ENCODE measurements around the gene RGS7. TPM values are rescaled to one million over a fixed set of nuclear protein-coding genes. Genes with fewer than 3 reads are reported as not detected.

Gene RGS7
- total RNA-seq, 3 donors from 2014 or later (not counting 1 experiment from before 2014, with no cell fraction given) = not detected

DNA sequence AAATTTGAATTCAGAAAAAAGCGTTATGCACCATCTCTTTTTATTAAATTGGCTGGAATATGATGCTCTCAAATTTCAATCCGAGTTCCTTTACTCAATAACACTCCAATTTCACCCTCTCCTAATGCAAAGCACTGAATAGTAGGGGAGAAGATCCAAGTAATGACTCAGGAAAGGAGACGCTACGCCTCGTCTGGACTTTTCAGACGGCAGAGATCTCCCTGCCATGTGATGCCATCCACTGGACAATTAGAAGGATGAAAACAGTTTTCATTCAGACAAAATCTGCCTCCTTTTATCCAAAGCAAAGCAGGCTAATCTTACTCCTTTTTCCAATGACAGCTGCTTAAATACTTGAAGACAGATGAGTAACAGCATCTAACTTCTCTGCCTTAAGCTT, 502.6 kb downstream of the RGS7 start:
- Histone ChIP-seq H3K4me3 (ENCODE audit: low read length) (no peak overlapping the region), H3K36me3 (ENCODE audit: control insufficient read depth, insufficient read depth, low read length) (no peaks in the 10 kb centered on the region), H3K9me3 (ENCODE audit: control insufficient read depth, insufficient read depth, low read length) (no peaks in the 10 kb centered on the region), H3K27ac (ENCODE audit: low read length) (no peak overlapping the region), H3K4me1 (ENCODE audit: control insufficient read depth, insufficient read depth, low read length) (no peaks in the 10 kb centered on the region), H3K27me3 (ENCODE audit: control insufficient read depth, insufficient read depth, low read length) (no peaks in the 10 kb centered on the region)
- TF ChIP-seq, protein P1, sequence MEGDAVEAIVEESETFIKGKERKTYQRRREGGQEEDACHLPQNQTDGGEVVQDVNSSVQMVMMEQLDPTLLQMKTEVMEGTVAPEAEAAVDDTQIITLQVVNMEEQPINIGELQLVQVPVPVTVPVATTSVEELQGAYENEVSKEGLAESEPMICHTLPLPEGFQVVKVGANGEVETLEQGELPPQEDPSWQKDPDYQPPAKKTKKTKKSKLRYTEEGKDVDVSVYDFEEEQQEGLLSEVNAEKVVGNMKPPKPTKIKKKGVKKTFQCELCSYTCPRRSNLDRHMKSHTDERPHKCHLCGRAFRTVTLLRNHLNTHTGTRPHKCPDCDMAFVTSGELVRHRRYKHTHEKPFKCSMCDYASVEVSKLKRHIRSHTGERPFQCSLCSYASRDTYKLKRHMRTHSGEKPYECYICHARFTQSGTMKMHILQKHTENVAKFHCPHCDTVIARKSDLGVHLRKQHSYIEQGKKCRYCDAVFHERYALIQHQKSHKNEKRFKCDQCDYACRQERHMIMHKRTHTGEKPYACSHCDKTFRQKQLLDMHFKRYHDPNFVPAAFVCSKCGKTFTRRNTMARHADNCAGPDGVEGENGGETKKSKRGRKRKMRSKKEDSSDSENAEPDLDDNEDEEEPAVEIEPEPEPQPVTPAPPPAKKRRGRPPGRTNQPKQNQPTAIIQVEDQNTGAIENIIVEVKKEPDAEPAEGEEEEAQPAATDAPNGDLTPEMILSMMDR (IDR thresholded peaks at IDR 0.05) = no peak
- Mint-ChIP-seq H3K27me3 (ENCODE audit: low read depth in 2 of 2) (no peaks in the 10 kb centered on the region), H3K27ac (no peak overlapping the region), H3K9me3 (peaks cover 6 to 7% of the 10 kb centered on the region in 2 donors), H3K4me1 (no peaks in the 10 kb centered on the region), H3K4me3 (no peak overlapping the region), H3K36me3 (no peaks in the 10 kb centered on the region)
- intact Hi-C loops (cut with micrococcal nuclease) = no loop called here
- DNase-seq = no peak
- WGBS (ENCODE audit: insufficient coverage) = 90% methylated on average over 4 of the region's 6 CpGs
- ATAC-seq = no peak

DNA sequence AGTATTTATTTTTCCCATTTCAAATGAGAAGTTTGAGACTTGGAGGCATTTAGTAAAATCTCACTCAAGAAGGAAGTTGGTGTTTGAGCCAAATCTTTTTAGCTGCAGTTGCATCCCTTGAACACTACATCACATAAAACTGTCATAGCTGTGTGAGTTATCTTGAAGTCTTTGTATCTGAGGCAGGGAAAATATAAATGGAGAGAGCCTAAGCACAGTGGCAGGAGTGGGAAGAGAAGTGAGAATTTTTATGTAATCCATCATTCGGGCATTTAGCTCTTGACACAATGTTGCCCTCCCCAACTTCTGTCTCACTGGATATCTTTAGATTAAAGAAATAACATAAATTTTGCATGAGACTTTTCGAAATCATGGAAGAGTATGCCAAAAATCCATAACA, 509.7 kb downstream of the RGS7 start:
- Mint-ChIP-seq H3K27me3 (ENCODE audit: low read depth in 2 of 2) (no peaks in the 10 kb centered on the region), H3K4me3 (no peak overlapping the region), H3K27ac (no peak overlapping the region), H3K36me3 (no peaks in the 10 kb centered on the region), H3K4me1 (no peaks in the 10 kb centered on the region), H3K9me3 (peaks cover 3 to 5% of the 10 kb centered on the region in 2 donors)
- intact Hi-C loops (cut with micrococcal nuclease) = no loop called here
- ATAC-seq (no peak), DNase-seq (no peak)
- Histone ChIP-seq H3K27me3 (ENCODE audit: control insufficient read depth, insufficient read depth, low read length) (no peaks in the 10 kb centered on the region), H3K9me3 (ENCODE audit: control insufficient read depth, insufficient read depth, low read length) (no peaks in the 10 kb centered on the region), H3K4me1 (ENCODE audit: control insufficient read depth, insufficient read depth, low read length) (no peaks in the 10 kb centered on the region), H3K27ac (ENCODE audit: low read length) (no peak overlapping the region), H3K4me3 (ENCODE audit: low read length) (no peak overlapping the region), H3K36me3 (ENCODE audit: control insufficient read depth, insufficient read depth, low read length) (no peaks in the 10 kb centered on the region)
- TF ChIP-seq, protein P1 (IDR thresholded peaks at IDR 0.05) = no peak
- WGBS (ENCODE audit: insufficient coverage) = no CpG with 5 or more reads among the region's 2 CpGs

DNA sequence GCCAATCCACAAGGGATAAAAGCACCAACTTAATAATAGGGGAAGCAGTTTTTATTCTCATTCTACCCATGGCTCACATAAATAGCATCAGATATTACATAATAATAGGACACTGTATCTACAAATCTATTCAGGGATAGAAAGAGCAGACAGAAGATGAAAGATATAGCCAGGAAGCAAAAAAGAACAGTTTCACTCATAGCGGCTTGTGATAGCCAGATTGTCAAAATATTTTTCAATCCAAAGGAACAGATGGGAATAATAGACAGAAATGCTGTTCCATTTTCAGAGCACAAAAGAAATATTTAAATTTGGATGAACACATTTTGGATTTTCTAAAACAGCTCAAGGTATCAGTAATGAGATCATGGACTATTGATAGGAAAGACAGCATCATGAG, 512.5 kb downstream of the RGS7 start:
- ATAC-seq = no peak
- no peak overlapping the region for H3K27ac Mint-ChIP-seq
- no peak overlapping the region for H3K4me3 Mint-ChIP-seq
- no peaks in the 10 kb centered on the region for H3K4me1 Mint-ChIP-seq
- Histone ChIP-seq H3K9me3 (ENCODE audit: control insufficient read depth, insufficient read depth, low read length) (no peaks in the 10 kb centered on the region), H3K4me3 (ENCODE audit: low read length) (no peak overlapping the region), H3K4me1 (ENCODE audit: control insufficient read depth, insufficient read depth, low read length) (no peaks in the 10 kb centered on the region), H3K36me3 (ENCODE audit: control insufficient read depth, insufficient read depth, low read length) (no peaks in the 10 kb centered on the region), H3K27ac (ENCODE audit: low read length) (no peak overlapping the region), H3K27me3 (ENCODE audit: control insufficient read depth, insufficient read depth, low read length) (no peaks in the 10 kb centered on the region)
- H3K36me3 Mint-ChIP-seq = no peaks in the 10 kb centered on the region
- no peaks in the 10 kb centered on the region for H3K27me3 Mint-ChIP-seq (ENCODE audit: low read depth in 2 of 2)
- WGBS (ENCODE audit: insufficient coverage) = 88% methylated on average over 1 of the region's 1 CpG
- TF ChIP-seq, protein P1 (IDR thresholded peaks at IDR 0.05) = no peak
- peaks cover 0 to 4% of the 10 kb centered on the region in 2 donors for H3K9me3 Mint-ChIP-seq
- intact Hi-C loops (cut with micrococcal nuclease) = no loop called here
- no peak for DNase-seq

DNA sequence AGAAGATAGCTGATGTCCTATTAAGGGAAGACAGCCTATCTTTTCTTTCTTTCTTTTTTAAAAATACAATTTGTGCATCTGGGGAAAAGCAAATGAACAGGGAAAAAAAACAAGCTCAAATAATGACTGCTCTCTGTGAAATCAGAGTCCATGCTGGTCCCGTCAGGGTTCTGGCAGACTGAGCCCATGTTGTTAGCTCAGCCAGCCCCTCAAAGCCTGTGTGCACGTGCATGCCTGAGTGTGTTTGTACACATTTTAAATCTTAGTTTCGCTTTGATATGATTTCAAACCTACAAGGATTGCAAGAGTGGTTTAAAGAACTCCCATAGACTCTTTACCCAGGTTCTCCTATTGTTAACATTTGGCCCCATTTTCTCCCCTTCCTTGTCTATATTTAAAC, 513.2 kb downstream of the RGS7 start:
- no peaks in the 10 kb centered on the region for H3K4me1 Mint-ChIP-seq
- H3K9me3 Mint-ChIP-seq = peaks cover 0 to 4% of the 10 kb centered on the region in 2 donors
- H3K9me3 ChIP-seq (ENCODE audit: control insufficient read depth, insufficient read depth, low read length) = no peaks in the 10 kb centered on the region
- TF ChIP-seq, protein P1 (IDR thresholded peaks at IDR 0.05) = no peak
- H3K27me3 ChIP-seq (ENCODE audit: control insufficient read depth, insufficient read depth, low read length) = no peaks in the 10 kb centered on the region
- 67% methylated on average over 3 of the region's 3 CpGs for WGBS (ENCODE audit: insufficient coverage)
- no peaks in the 10 kb centered on the region for H3K27me3 Mint-ChIP-seq (ENCODE audit: low read depth in 2 of 2)
- no peak overlapping the region for H3K4me3 ChIP-seq (ENCODE audit: low read length)
- H3K36me3 Mint-ChIP-seq = no peaks in the 10 kb centered on the region
- intact Hi-C loops (cut with micrococcal nuclease) = no loop called here
- no peak overlapping the region for H3K27ac ChIP-seq (ENCODE audit: low read length)
- no peak overlapping the region for H3K27ac Mint-ChIP-seq
- no peaks in the 10 kb centered on the region for H3K4me1 ChIP-seq (ENCODE audit: control insufficient read depth, insufficient read depth, low read length)
- ATAC-seq (no peak), DNase-seq (no peak)
- no peak overlapping the region for H3K4me3 Mint-ChIP-seq
- H3K36me3 ChIP-seq (ENCODE audit: control insufficient read depth, insufficient read depth, low read length) = no peaks in the 10 kb centered on the region

All from natural killer cell (primary cell).